Fibroblast of lung (primary cell): ENCODE results near the gene ARL16.
A peak's percentile ranks its signal among the peaks of the same experiment; 100 is the strongest.

Source experiments
- CTCF ChIP-seq, 2 donors: IDR thresholded peaks in 1 of 2; conservative IDR thresholded peaks in 1 of 2; 1 replicate in 1 of 2; 2 replicates in 1 of 2; pipeline ENCODE4 v1.5.1; 2011 to 2012; ENCODE audit warnings: low read length in 2 of 2, control low read depth in 1 of 2, inconsistent platforms in 1 of 2, low read depth in 1 of 2, mild to moderate bottlenecking in 1 of 2
- EZH2 ChIP-seq: IDR thresholded peaks from 2 replicates; pipeline ENCODE4 v1.5.1; 2012; ENCODE audit warnings: low read length, control low read depth, mild to moderate bottlenecking; ENCODE audit errors: missing control alignments

GRCh38 chr17:81648013-81648706 lies 35.4 kb downstream of the ARL16 start:
- TF ChIP-seq CTCF (conservative IDR thresholded peaks at IDR 0.05 in 1 of 2, IDR thresholded peaks at IDR 0.05 in 1 of 2; ENCODE audit: low read depth in 1 of 2, low read length in 2 of 2), result no peak
- peak; percentile 52 for TF ChIP-seq EZH2
